ENCODE results near the gene ZNF222. TPM values are rescaled to one million over a fixed set of nuclear protein-coding genes. Genes with fewer than 3 reads are reported as not detected.

ZNF222 gene
- total RNA-seq, 3 donors from 2014 or later = 1.8 to 3.8 (median 2.9) TPM

DNA sequence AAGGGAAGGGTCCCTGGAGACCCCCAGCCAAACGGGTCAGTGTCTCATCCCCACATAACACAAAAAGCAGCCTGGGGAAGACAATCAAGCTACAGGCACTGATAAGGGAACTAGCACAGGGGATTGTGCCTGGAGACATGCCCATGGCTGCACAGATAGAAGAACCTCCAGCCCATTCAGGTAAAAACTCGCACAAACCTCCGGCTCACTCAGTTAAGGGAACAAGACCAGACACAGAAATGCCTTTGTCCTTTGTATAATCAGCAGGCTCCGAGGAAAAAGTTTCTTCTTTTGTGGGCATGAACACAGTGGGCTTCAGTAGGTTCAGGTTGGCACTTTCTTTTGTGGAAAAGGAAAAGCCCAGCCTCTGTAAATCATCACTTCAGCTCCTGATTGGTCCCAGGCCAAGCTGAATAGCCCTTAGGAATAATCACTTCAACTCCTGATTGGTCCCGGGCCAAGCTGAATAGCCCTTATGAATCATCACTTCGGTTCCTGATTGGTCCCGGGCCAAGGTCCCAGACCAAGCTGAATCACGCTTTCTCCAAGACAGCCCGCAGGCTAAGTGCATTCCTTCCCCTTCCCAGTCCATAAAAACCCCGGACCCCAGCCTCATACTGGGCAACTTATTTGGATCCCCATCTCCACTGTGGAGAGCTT lies 27.4 kb upstream of the ZNF222 start:
- no peaks in the 10 kb centered on the region for H3K4me1 ChIP-seq
- H3K36me3 ChIP-seq = peaks cover 13% of the 10 kb centered on the region
- intact Hi-C loops (cut with DNase I; ENCODE audit: low total_unique reads) = loop anchor here (2.0 kb wide), 1 partner anchor 39 kb away; no protein-coding TSS in a partner anchor
- no peak overlapping the region for H3K4me3 ChIP-seq
- H3K27ac ChIP-seq = no peak overlapping the region
- TF ChIP-seq POLR2AphosphoS5 (IDR thresholded peaks at IDR 0.05) = no peak
- no peak for TF ChIP-seq POLR2A (IDR thresholded peaks at IDR 0.05)
- TF ChIP-seq, protein P1, sequence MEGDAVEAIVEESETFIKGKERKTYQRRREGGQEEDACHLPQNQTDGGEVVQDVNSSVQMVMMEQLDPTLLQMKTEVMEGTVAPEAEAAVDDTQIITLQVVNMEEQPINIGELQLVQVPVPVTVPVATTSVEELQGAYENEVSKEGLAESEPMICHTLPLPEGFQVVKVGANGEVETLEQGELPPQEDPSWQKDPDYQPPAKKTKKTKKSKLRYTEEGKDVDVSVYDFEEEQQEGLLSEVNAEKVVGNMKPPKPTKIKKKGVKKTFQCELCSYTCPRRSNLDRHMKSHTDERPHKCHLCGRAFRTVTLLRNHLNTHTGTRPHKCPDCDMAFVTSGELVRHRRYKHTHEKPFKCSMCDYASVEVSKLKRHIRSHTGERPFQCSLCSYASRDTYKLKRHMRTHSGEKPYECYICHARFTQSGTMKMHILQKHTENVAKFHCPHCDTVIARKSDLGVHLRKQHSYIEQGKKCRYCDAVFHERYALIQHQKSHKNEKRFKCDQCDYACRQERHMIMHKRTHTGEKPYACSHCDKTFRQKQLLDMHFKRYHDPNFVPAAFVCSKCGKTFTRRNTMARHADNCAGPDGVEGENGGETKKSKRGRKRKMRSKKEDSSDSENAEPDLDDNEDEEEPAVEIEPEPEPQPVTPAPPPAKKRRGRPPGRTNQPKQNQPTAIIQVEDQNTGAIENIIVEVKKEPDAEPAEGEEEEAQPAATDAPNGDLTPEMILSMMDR (IDR thresholded peaks at IDR 0.05) = no peak
- H3K27me3 ChIP-seq = no peaks in the 10 kb centered on the region
- DNase-seq (ENCODE audit: low spot score in 2 of 2) = no peak
- peaks cover 23 to 52% of the 10 kb centered on the region in 2 donors for H3K9me3 ChIP-seq

DNA sequence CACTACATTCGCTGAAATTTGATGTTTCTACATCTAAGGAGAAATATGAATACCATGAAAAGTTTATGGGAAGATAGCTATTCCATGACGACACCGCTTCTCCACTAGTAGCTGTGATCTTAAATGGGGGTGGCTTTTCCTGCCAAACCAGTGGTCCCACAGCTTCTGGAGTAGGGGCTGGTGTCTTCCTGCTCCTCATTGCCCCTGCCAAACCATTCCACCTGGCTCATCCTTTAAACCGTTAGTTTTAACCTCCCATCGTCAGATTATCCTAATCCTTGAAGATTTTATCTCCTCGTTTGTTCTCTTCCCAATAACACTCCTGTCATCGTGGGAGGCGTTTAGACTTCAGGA lies 23.0 kb upstream of the ZNF222 start:
- TF ChIP-seq POLR2A (IDR thresholded peaks at IDR 0.05) (no peak), POLR2AphosphoS5 (IDR thresholded peaks at IDR 0.05) (no peak)
- H3K9me3 ChIP-seq = peaks cover 22 to 39% of the 10 kb centered on the region in 2 donors
- intact Hi-C loops (cut with DNase I; ENCODE audit: low total_unique reads) = no loop called here
- H3K36me3 ChIP-seq = no peaks in the 10 kb centered on the region
- no peaks in the 10 kb centered on the region for H3K27me3 ChIP-seq
- H3K4me1 ChIP-seq = peaks cover 0 to 6% of the 10 kb centered on the region in 2 donors
- no peak for DNase-seq (ENCODE audit: low spot score in 2 of 2)
- H3K27ac ChIP-seq = peak overlapping the region; percentile 88 to 89
- H3K4me3 ChIP-seq = peak overlapping the region; percentile 74 to 84 (median 78)

DNA sequence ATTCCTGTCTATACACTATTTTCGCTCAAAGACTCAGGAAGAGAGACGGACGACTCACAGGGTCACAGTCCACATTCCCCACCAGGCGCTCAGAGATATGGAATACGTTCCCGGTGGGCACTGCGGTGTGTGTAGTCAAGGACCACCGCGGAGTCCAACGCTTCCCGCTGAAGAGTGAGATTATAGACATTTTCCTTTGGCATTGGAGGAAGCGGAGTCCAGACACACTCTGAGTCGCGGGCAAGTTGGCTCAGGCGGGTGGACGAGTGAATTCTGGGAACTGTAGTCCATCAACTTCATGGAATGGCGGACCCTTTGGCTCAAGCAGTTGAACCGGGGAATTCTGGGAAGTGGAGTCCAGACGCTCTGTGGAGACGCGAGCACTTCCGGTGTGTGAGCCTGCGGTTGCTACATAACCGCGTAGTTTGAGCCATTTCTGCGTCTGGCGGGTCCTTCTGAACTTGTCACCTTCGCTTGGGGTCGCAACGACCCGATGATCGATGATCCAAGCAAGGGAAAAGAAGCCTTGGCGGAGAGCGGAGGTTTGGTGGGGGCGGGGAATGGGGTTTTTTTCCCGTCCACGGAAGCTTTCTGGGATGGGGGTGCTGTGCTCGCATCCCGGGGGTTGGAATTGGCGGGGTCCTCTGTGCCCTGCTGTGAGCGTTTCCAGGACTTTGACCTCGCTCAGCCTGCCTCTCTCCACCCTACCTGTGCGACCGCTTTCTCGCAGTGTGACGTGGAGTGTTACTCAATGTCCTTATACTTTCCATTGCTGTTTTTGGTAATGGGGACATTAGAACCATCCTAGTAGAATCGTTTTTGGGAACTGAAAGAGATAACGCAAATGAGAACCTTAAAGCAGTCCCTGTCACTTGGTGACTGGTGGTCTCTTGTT lies 22.4 kb upstream of the ZNF222 start, which contains the start of gene ZNF230:
Gene ZNF230, plus strand, starts transcription at position 392 of the 895 bp plus-strand sequence. CDS start 4,122 bp downstream, outside the sequence.
- DNase-seq (ENCODE audit: low spot score in 2 of 2) = peak; percentile 83 to 90
- Histone ChIP-seq H3K4me1 (peaks cover 0 to 6% of the 10 kb centered on the region in 2 donors), H3K9me3 (peaks cover 22 to 39% of the 10 kb centered on the region in 2 donors), H3K36me3 (no peaks in the 10 kb centered on the region), H3K27ac (peak within 1 kb of the TSS; percentile 88 to 89), H3K4me3 (peak within 1 kb of the TSS; percentile 74 to 84 (median 78)), H3K27me3 (no peaks in the 10 kb centered on the region)
- TF ChIP-seq POLR2AphosphoS5 (IDR thresholded peaks at IDR 0.05) (peak; percentile 74 to 81 (median 78)), POLR2A (IDR thresholded peaks at IDR 0.05) (no peak)
- TF ChIP-seq, protein P1 (IDR thresholded peaks at IDR 0.05) = no peak
- intact Hi-C loops (cut with DNase I; ENCODE audit: low total_unique reads) = no loop called here

DNA sequence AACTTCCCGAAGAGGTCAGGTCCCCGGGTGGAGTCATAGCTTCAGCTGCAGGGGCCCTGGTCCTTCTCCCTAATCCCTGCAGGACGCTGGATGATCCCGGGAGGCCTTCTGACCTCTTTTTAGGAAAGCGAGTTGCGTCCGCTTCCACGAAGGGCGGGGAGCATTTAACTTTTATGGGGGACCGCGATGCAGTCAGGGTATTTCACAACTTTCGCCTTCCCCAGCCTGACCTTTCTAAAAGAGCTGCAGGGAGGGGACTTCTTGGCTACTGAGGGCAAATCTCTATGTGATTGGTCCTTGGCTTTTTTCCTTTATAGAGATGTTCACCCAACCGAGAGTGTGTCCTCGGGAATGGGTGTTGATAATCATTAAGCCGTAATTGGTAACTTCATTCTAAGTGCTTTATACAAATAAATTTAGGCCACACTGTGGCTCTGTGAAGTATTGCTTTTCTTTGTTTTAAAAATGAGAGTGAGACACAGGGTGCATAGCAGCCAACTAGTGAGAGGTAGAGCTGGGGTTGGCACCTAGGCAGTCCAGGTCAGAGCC lies 21.6 kb upstream of the ZNF222 start:
- intact Hi-C loops (cut with DNase I; ENCODE audit: low total_unique reads) = loop anchor here (2.0 kb wide), 1 partner anchor 53 kb away; the partner anchor contains the start of gene ZNF221
- TF ChIP-seq POLR2A (IDR thresholded peaks at IDR 0.05) (no peak), POLR2AphosphoS5 (IDR thresholded peaks at IDR 0.05) (no peak)
- TF ChIP-seq, protein P1 (IDR thresholded peaks at IDR 0.05) = no peak

DNA sequence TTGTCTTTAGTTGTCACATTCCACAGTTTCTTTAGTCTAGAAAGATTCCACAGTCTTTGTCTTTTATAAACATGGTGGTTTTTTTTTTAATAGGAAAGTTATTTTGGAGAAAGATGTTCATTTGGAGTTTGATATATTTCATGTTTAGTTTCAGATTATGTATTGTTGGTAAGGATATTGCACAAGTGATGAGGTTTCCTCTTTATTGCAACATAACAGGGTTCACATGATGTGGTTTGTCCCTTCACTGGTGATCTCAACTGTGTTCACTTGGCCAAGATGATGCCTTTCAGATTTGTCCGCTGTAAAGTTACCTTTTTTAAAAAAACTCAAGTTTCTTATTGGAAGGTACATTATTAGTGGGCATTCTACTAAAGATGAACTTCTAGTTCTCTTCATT lies 19.2 kb upstream of the ZNF222 start:
- H3K4me3 ChIP-seq = no peak overlapping the region
- H3K4me1 ChIP-seq = peaks cover 0 to 6% of the 10 kb centered on the region in 2 donors
- H3K27me3 ChIP-seq = no peaks in the 10 kb centered on the region
- TF ChIP-seq POLR2A (IDR thresholded peaks at IDR 0.05) (no peak), POLR2AphosphoS5 (IDR thresholded peaks at IDR 0.05) (no peak)
- TF ChIP-seq, protein P1 (IDR thresholded peaks at IDR 0.05) = no peak
- no peak for DNase-seq (ENCODE audit: low spot score in 2 of 2)
- H3K36me3 ChIP-seq = peaks cover 28% of the 10 kb centered on the region
- intact Hi-C loops (cut with DNase I; ENCODE audit: low total_unique reads) = loop anchor here (2.0 kb wide), 1 partner anchor 55 kb away; the partner anchor contains the start of gene ZNF221
- peaks cover 45 to 55% of the 10 kb centered on the region in 2 donors for H3K9me3 ChIP-seq
- no peak overlapping the region for H3K27ac ChIP-seq

More for the DNA sequence above, 21.6 kb upstream of the ZNF222 start:
- Histone ChIP-seq H3K4me3 (peak overlapping the region; percentile 74 to 84 (median 78)), H3K9me3 (peaks cover 25 to 40% of the 10 kb centered on the region in 2 donors), H3K36me3 (peaks cover 3% of the 10 kb centered on the region), H3K4me1 (peaks cover 0 to 6% of the 10 kb centered on the region in 2 donors), H3K27ac (peak overlapping the region; percentile 88 to 89), H3K27me3 (no peaks in the 10 kb centered on the region)
- DNase-seq (ENCODE audit: low spot score in 2 of 2) = no peak
